Coronary artery (tissue), 2 donors: ENCODE data around the gene SULF2.

Experiments used
- DNase-seq: peaks from one replicate; pipeline ENCODE4 v3.0.0-alpha.2; 2017; ENCODE audit warnings: low spot score
- H3K27ac ChIP-seq, 2 donors: fragments of 200-600 bp; sonication (generic); one replicate each; pipeline ENCODE4 v1.5.1; 2016 to 2019
- H3K4me3 ChIP-seq: fragments of 200-600 bp; sonication (generic); 2 replicates; pipeline ENCODE4 v1.5.1; 2016; ENCODE audit warnings: mild to moderate bottlenecking, moderate library complexity
- CTCF ChIP-seq: fragments of 200-600 bp; sonication (generic); IDR thresholded peaks from one replicate; pipeline ENCODE4 v1.5.1; 2019; ENCODE audit warnings: antibody characterized with exemption

The SULF2 gene

GRCh38 chr20:47667531-47668312 lies 117.6 kb downstream of the SULF2 start:
- no peak for DNase-seq
- Histone ChIP-seq H3K4me3 (no peak overlapping the region), H3K27ac (no peak overlapping the region)
- TF ChIP-seq CTCF: no peak

- Histone ChIP-seq H3K4me3 (no peak overlapping the region), H3K27ac (no peak overlapping the region)
- DNase-seq: no peak
- no peak for TF ChIP-seq CTCF
Measured at GRCh38 chr20:47667086-47667485, 118.2 kb downstream of the SULF2 start.

GRCh38 chr20:47666304-47666703 lies 119.0 kb downstream of the SULF2 start:
- no peak overlapping the region for H3K4me3 ChIP-seq
- TF ChIP-seq CTCF: no peak
- no peak overlapping the region for H3K27ac ChIP-seq
- no peak for DNase-seq

- Histone ChIP-seq H3K27ac (no peak overlapping the region), H3K4me3 (no peak overlapping the region)
- no peak for DNase-seq
- no peak for TF ChIP-seq CTCF
Measured at GRCh38 chr20:47665221-47665991, 119.9 kb downstream of the SULF2 start.

- Histone ChIP-seq H3K27ac (no peak overlapping the region), H3K4me3 (no peak overlapping the region)
- no peak for DNase-seq
- TF ChIP-seq CTCF: no peak
Measured at GRCh38 chr20:47664744-47665143, 120.5 kb downstream of the SULF2 start.

GRCh38 chr20:47664068-47664437 lies 121.2 kb downstream of the SULF2 start:
- DNase-seq: no peak
- peak; percentile 5 for TF ChIP-seq CTCF
- H3K4me3 ChIP-seq: no peak overlapping the region
- H3K27ac ChIP-seq: no peak overlapping the region
